HEK293T (cell line): ENCODE results near the gene GZMA.

Experiments used
- FOXA1 ChIP-seq: fragments of 450-650 bp; IDR thresholded peaks from 2 replicates; pipeline ENCODE4 v1.6.1; 2016; ENCODE audit warnings: mild to moderate bottlenecking
- HDGF ChIP-seq: fragments of 450-650 bp; IDR thresholded peaks from 2 replicates; pipeline ENCODE4 v1.6.1; 2017; ENCODE audit warnings: antibody characterized with exemption, borderline replicate concordance
- SUZ12 ChIP-seq: fragments of 450-650 bp; IDR thresholded peaks from 2 replicates; pipeline ENCODE4 v1.6.1; 2016; ENCODE audit warnings: mild to moderate bottlenecking
- TF ChIP-seq, protein P1 (sequence below): fragments of 450-650 bp; IDR thresholded peaks from 2 replicates; pipeline ENCODE4 v1.6.1; 2016

DNA sequence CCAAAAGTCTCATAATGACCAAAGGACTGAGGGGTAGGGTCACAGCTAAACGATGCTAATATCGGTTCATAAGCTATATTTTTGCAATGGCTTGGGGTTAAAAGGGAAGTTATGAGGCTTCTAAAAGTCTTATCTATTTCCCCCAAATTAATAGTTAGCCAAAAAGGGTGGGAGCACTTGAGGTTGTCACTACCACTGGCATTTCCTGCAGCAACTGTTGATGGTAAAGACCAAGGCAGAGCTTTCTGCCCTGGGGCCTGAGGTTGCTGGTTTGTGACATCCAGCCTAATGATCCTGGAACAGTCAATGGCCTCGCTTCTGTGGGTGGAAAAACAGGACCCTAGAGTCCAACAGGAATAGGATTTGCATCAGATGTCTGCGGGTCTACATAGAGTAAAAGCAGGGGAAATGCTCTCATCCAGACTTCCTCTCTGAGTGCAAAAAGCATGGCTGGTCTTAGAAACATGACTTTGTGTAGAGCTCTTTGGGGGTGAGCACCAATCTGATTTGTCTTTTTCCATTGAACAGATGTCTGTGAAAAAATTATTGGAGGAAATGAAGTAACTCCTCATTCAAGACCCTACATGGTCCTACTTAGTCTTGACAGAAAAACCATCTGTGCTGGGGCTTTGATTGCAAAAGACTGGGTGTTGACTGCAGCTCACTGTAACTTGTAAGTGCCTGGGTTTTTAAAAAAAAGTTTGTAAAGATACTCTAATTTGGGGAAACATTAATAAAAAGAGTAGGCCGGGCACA lies 2.7 kb downstream of the GZMA start:
- no peak for TF ChIP-seq HDGF
- TF ChIP-seq SUZ12 = no peak
- TF ChIP-seq FOXA1 = no peak
- TF ChIP-seq, protein P1, sequence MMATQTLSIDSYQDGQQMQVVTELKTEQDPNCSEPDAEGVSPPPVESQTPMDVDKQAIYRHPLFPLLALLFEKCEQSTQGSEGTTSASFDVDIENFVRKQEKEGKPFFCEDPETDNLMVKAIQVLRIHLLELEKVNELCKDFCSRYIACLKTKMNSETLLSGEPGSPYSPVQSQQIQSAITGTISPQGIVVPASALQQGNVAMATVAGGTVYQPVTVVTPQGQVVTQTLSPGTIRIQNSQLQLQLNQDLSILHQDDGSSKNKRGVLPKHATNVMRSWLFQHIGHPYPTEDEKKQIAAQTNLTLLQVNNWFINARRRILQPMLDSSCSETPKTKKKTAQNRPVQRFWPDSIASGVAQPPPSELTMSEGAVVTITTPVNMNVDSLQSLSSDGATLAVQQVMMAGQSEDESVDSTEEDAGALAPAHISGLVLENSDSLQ = no peak
